Uterus (tissue), 4 donors: ENCODE data around the gene KRT75. TPM values are rescaled to one million over a fixed set of nuclear protein-coding genes. Genes with fewer than 3 reads are reported as not detected.

Source experiments
- DNase-seq, 2 donors: peaks; one replicate each; pipeline ENCODE4 v3.0.0-alpha.2; 2019 to 2020
- H3K27ac ChIP-seq, 2 donors: fragments of 200-600 bp; sonication (generic); 1 replicate in 1 of 2; 2 replicates in 1 of 2; pipeline ENCODE4 v1.5.1; 2016 to 2018
- H3K27me3 ChIP-seq, 2 donors: fragments of 200-600 bp; sonication (generic); one replicate each; pipeline ENCODE4 v1.5.1; 2018 to 2019; ENCODE audit warnings: control low read depth in 1 of 2
- H3K36me3 ChIP-seq, 2 donors: fragments of 200-600 bp; sonication (generic); one replicate each; pipeline ENCODE4 v1.5.1; 2019; ENCODE audit warnings: control low read depth in 1 of 2
- H3K4me1 ChIP-seq, 2 donors: fragments of 200-600 bp; sonication (generic); one replicate each; pipeline ENCODE4 v1.5.1; 2018 to 2019; ENCODE audit warnings: control low read depth in 1 of 2
- H3K4me3 ChIP-seq, 2 donors: fragments of 200-600 bp; sonication (generic); 1 replicate in 1 of 2; 2 replicates in 1 of 2; pipeline ENCODE4 v1.5.1; 2018 to 2019; ENCODE audit warnings: mild to moderate bottlenecking in 1 of 2
- H3K9me3 ChIP-seq, 2 donors: fragments of 200-600 bp; sonication (generic); one replicate each; pipeline ENCODE4 v1.5.1; 2019; ENCODE audit warnings: control low read depth in 1 of 2
- POLR2A ChIP-seq, 2 donors: fragments of 450-650 bp; IDR thresholded peaks; one replicate each; pipeline ENCODE4 v1.6.1; 2016; ENCODE audit warnings: antibody characterized with exemption in 2 of 2, mild to moderate bottlenecking in 1 of 2, moderate library complexity in 1 of 2
- intact Hi-C: fragments of 100-400 bp; cut with DNase I; formaldehyde crosslinking; loops from one replicate; pipeline ENCODE4 v1.15.1; 2023; ENCODE audit warnings: low total_unique reads
- total RNA-seq, 4 donors: library from RNA; depleted of rRNA in 3 of 4; stranded (reverse); fragments of >200 nt in 3 of 4; gene quantifications; one replicate each; pipeline versions ENCODE4 v1.1.0 to v1.2.4, GENCODE V29; 2014 to 2023
- TF ChIP-seq, protein P1 (sequence below), 4 experiments: fragments of 200-600 bp in 2 of 4; fragments of 450-650 bp in 2 of 4; sonication (generic) in 2 of 4; IDR thresholded peaks; one replicate each; pipeline ENCODE4 v1.5.1; 2016 to 2019; ENCODE audit warnings: antibody characterized with exemption in 4 of 4, mild to moderate bottlenecking in 2 of 4, moderate library complexity in 1 of 4
- donor health status: DM: yes; HTN: yes; CAD: no.

KRT75 gene
- total RNA-seq, 4 donors from 2014 or later = not detected

DNA sequence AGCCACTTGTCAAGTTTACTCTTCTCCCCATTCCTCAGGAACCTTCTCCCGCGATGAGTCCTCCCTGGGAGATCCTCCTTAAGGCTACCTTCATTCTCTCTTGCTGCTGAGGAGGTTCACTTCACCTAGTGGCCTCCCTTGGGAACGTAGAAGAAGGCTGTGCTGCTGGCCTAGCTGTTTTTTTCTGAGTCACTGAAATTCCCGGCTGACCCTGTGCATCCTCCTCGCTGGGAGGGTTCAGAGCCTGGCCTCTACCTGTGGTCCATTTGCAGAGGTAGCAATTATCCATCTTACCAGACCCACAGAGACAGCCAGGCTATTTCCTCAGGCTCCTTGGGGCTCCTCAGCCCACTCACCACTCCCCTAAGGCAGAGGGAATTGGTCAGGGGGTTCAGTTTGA lies 32.6 kb downstream of the KRT75 start:
- intact Hi-C loops = no loop called here
- Histone ChIP-seq H3K9me3 (no peaks in the 10 kb centered on the region), H3K4me3 (no peak overlapping the region), H3K4me1 (no peaks in the 10 kb centered on the region), H3K27me3 (no peaks in the 10 kb centered on the region), H3K27ac (no peak overlapping the region), H3K36me3 (no peaks in the 10 kb centered on the region)
- TF ChIP-seq POLR2A (IDR thresholded peaks at IDR 0.05) = no peak
- TF ChIP-seq, protein P1, sequence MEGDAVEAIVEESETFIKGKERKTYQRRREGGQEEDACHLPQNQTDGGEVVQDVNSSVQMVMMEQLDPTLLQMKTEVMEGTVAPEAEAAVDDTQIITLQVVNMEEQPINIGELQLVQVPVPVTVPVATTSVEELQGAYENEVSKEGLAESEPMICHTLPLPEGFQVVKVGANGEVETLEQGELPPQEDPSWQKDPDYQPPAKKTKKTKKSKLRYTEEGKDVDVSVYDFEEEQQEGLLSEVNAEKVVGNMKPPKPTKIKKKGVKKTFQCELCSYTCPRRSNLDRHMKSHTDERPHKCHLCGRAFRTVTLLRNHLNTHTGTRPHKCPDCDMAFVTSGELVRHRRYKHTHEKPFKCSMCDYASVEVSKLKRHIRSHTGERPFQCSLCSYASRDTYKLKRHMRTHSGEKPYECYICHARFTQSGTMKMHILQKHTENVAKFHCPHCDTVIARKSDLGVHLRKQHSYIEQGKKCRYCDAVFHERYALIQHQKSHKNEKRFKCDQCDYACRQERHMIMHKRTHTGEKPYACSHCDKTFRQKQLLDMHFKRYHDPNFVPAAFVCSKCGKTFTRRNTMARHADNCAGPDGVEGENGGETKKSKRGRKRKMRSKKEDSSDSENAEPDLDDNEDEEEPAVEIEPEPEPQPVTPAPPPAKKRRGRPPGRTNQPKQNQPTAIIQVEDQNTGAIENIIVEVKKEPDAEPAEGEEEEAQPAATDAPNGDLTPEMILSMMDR (IDR thresholded peaks at IDR 0.05) = no peak
- DNase-seq = no peak

DNA sequence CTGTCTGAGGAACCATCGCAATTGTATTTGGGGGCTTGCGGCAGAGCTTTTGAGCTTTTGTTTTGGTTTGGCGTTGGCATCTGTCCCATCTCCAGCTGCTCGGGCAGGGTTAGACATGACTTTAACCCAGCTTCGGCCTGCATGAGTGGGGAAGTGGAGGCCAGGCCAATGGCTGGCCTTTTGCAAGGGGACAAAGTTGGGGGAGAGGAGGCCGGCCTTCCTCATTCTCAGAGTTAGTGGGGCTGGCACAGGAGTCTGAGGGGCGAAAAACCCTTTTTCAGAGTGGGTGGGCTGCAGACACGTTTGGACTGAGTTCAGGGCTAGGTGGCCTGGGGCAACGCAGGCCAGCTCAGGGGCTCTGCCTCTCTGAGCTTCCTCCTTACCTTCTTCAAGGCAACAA lies 33.3 kb downstream of the KRT75 start:
- Histone ChIP-seq H3K4me3 (no peak overlapping the region), H3K27me3 (no peaks in the 10 kb centered on the region), H3K9me3 (no peaks in the 10 kb centered on the region), H3K36me3 (no peaks in the 10 kb centered on the region), H3K27ac (no peak overlapping the region), H3K4me1 (no peaks in the 10 kb centered on the region)
- no peak for DNase-seq
- intact Hi-C loops = no loop called here
- TF ChIP-seq, protein P1 (IDR thresholded peaks at IDR 0.05) = no peak
- TF ChIP-seq POLR2A (IDR thresholded peaks at IDR 0.05) = no peak

GRCh38 chr12:52399756-52400155 lies 34.4 kb downstream of the KRT75 start:
- no peaks in the 10 kb centered on the region for H3K27me3 ChIP-seq
- H3K4me3 ChIP-seq = no peak overlapping the region
- DNase-seq = no peak
- no peak for TF ChIP-seq POLR2A (IDR thresholded peaks at IDR 0.05)
- TF ChIP-seq, protein P1 (IDR thresholded peaks at IDR 0.05) = no peak
- H3K4me1 ChIP-seq = no peaks in the 10 kb centered on the region
- no peaks in the 10 kb centered on the region for H3K36me3 ChIP-seq
- H3K27ac ChIP-seq = no peak overlapping the region
- no peaks in the 10 kb centered on the region for H3K9me3 ChIP-seq
- intact Hi-C loops = no loop called here

DNA sequence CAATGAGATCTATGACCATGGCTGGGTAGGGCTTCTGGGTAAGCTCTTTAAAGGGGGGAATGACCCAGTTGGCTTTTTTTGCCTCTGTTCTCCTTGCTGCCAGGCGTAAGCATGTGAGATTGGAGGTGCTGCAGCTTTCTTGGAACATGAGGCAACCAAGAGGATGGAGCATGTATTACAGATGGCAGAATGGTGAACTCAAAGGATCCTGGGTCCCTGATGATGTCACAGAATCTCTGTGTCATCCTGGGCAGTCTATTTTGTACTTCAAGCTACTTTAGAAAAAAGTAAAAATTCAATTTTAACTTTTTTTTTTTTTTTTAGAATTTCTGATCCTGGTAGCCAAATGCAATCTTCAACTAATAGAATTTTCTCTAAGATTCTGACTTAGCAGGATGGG lies 36.0 kb downstream of the KRT75 start:
- TF ChIP-seq, protein P1 (IDR thresholded peaks at IDR 0.05) = no peak
- no peak for TF ChIP-seq POLR2A (IDR thresholded peaks at IDR 0.05)
- H3K27me3 ChIP-seq = no peaks in the 10 kb centered on the region
- H3K27ac ChIP-seq = no peak overlapping the region
- H3K36me3 ChIP-seq = no peaks in the 10 kb centered on the region
- H3K4me1 ChIP-seq = no peaks in the 10 kb centered on the region
- no peak overlapping the region for H3K4me3 ChIP-seq
- intact Hi-C loops = no loop called here
- DNase-seq = no peak
- no peaks in the 10 kb centered on the region for H3K9me3 ChIP-seq

DNA sequence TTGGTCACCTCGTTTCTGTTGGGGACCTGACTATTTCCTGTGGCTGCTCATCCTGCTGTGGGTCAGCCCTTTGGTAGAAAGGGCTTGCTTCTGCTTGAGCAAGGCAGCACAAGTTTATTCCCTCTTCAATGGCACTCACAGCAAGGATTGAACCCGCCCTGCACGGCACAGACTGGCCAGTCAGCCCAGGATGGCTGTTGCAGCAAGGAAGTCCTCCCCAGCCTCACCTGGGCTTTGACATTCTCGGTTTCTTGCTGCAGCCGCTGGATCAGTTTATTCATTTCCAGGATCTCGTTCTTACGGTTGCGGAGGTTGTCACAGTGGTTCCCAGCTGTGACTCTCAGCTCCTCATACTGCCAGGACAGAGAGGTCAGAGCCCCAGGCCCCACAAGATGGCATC lies 37.5 kb downstream of the KRT75 start:
- intact Hi-C loops = no loop called here
- no peak overlapping the region for H3K27ac ChIP-seq
- no peaks in the 10 kb centered on the region for H3K4me1 ChIP-seq
- H3K9me3 ChIP-seq = no peaks in the 10 kb centered on the region
- no peak for DNase-seq
- no peak overlapping the region for H3K4me3 ChIP-seq
- no peaks in the 10 kb centered on the region for H3K36me3 ChIP-seq
- no peak for TF ChIP-seq POLR2A (IDR thresholded peaks at IDR 0.05)
- TF ChIP-seq, protein P1 (IDR thresholded peaks at IDR 0.05) = no peak
- no peaks in the 10 kb centered on the region for H3K27me3 ChIP-seq
